HepG2 (cell line): ENCODE data around the gene HIC1. TPM values are rescaled to one million over a fixed set of nuclear protein-coding genes. Genes with fewer than 3 reads are reported as not detected.

ENCODE experiments used
- CENPBD1 ChIP-seq: sonication (generic); formaldehyde crosslinking; IDR thresholded peaks from 2 replicates; pipeline ENCODE4 v1.8.0; 2022; ENCODE audit warnings: missing genetic modification reagents, low read depth, mild to moderate bottlenecking, borderline replicate concordance
- DNMT3B ChIP-seq: conservative IDR thresholded peaks from 2 replicates; pipeline ENCODE4 v1.6.1; 2016; ENCODE audit warnings: missing biosample characterization, control low read depth
- FLYWCH1 ChIP-seq: sonication (generic); formaldehyde crosslinking; IDR thresholded peaks from 2 replicates; pipeline ENCODE4 v1.8.1; 2023; ENCODE audit warnings: mild to moderate bottlenecking, missing genetic modification reagents
- FOSL2 ChIP-seq: sonication (generic); formaldehyde crosslinking; IDR thresholded peaks from 2 replicates; pipeline ENCODE4 v1.4.0; 2020; ENCODE audit warnings: missing genetic modification reagents
- FOXC1 ChIP-seq: sonication (generic); formaldehyde crosslinking; IDR thresholded peaks from 2 replicates; pipeline ENCODE4 v1.8.0; 2022; ENCODE audit warnings: mild to moderate bottlenecking, missing genetic modification reagents, borderline replicate concordance
- FOXK1 ChIP-seq: sonication (generic); formaldehyde crosslinking; IDR thresholded peaks from 2 replicates; pipeline ENCODE4 v1.4.0; 2020; ENCODE audit warnings: low read depth, missing genetic modification reagents, borderline replicate concordance
- GABPB1 ChIP-seq: IDR thresholded peaks from 2 replicates; pipeline ENCODE4 v1.6.1; 2016; ENCODE audit warnings: mild to moderate bottlenecking, missing genetic modification reagents, moderate library complexity, missing compliant biosample characterization
- HDAC2 ChIP-seq: sonication (generic); formaldehyde crosslinking; IDR thresholded peaks from 2 replicates; pipeline ENCODE4 v1.4.0; 2020; ENCODE audit warnings: missing genetic modification reagents
- HOXA3 ChIP-seq: sonication (generic); formaldehyde crosslinking; IDR thresholded peaks from 2 replicates; pipeline ENCODE4 v1.5.0; 2020; ENCODE audit warnings: missing genetic modification reagents
- MAX ChIP-seq: IDR thresholded peaks from 2 replicates; pipeline ENCODE4 v1.6.1; 2012; ENCODE audit warnings: inconsistent platforms
- MTA3 ChIP-seq: sonication (generic); formaldehyde crosslinking; IDR thresholded peaks from 2 replicates; pipeline ENCODE4 v1.4.0; 2020; ENCODE audit warnings: missing genetic modification reagents
- REST ChIP-seq, 2 experiments: IDR thresholded peaks; 2 replicates each; pipeline ENCODE4 v1.6.1; 2011 to 2012; ENCODE audit warnings: low read length in 2 of 2, borderline replicate concordance in 1 of 2, low read depth in 1 of 2, mild to moderate bottlenecking in 1 of 2, moderate library complexity in 1 of 2
- SIX1 ChIP-seq: sonication (generic); formaldehyde crosslinking; IDR thresholded peaks from 2 replicates; pipeline ENCODE4 v1.4.0; 2020; ENCODE audit warnings: missing genetic modification reagents, borderline replicate concordance
- SMAD9 ChIP-seq: sonication (generic); formaldehyde crosslinking; IDR thresholded peaks from 2 replicates; pipeline ENCODE4 v1.5.1; 2020; ENCODE audit warnings: mild to moderate bottlenecking, missing genetic modification reagents
- STAT5B ChIP-seq: sonication (generic); formaldehyde crosslinking; IDR thresholded peaks from 2 replicates; pipeline ENCODE4 v1.4.0; 2020; ENCODE audit warnings: missing genetic modification reagents
- TCF7 ChIP-seq: sonication (generic); IDR thresholded peaks from 2 replicates; pipeline ENCODE4 v1.6.1; 2016; ENCODE audit warnings: antibody characterized with exemption, low read depth
- YEATS4 ChIP-seq: sonication (generic); formaldehyde crosslinking; IDR thresholded peaks from 2 replicates; pipeline ENCODE4 v1.4.0; 2020; ENCODE audit warnings: missing genetic modification reagents, borderline replicate concordance
- ZFYVE20 ChIP-seq: sonication (generic); formaldehyde crosslinking; IDR thresholded peaks from 2 replicates; pipeline ENCODE4 v1.8.0; 2023; ENCODE audit warnings: low read depth, mild to moderate bottlenecking, moderate library complexity, missing genetic modification reagents, borderline replicate concordance
- ZNF350 ChIP-seq: sonication (generic); formaldehyde crosslinking; IDR thresholded peaks from 2 replicates; pipeline ENCODE4 v1.4.0; 2020; ENCODE audit warnings: mild to moderate bottlenecking, low read depth, missing genetic modification reagents, borderline replicate concordance
- ZNF777 ChIP-seq: sonication (generic); formaldehyde crosslinking; IDR thresholded peaks from 2 replicates; pipeline ENCODE4 v1.4.0; 2020; ENCODE audit warnings: missing genetic modification reagents
- polyA plus RNA-seq, 8 experiments: library from polyadenylated mRNA; depleted of rRNA in 3 of 8; stranded (reverse) in 7 of 8; unstranded in 1 of 8; fragments of >200 nt; fragmentation: Illumina TruSeq in 4 of 8; extraction: Trizol in 4 of 8; gene quantifications; 2 replicates each; pipeline versions ENCODE4 v1.2.1 to v1.2.3, GENCODE V29; 2011 to 2016; ENCODE audit warnings: low read depth in 4 of 8, missing spikeins in 1 of 8, mixed read lengths in 1 of 8; ENCODE audit not compliant: insufficient read depth in 1 of 8
- total RNA-seq, 5 experiments: library from RNA; depleted of rRNA; stranded (reverse); fragments of >200 nt; fragmentation: Illumina TruSeq; extraction: Trizol; gene quantifications; 2 replicates each; pipeline ENCODE4 v1.2.3, GENCODE V29; 2016; ENCODE audit warnings: low read depth in 1 of 5

The HIC1 gene
- total and polyA plus RNA-seq, 2 of the 13 experiments (the other 11 are each of a cell fraction or from before 2014, with no cell fraction given), result 0.04 to 0.31 TPM

- peak; percentile 66 for TF ChIP-seq MAX
- TF ChIP-seq REST (IDR thresholded peaks at IDR 0.05; ENCODE audit: borderline replicate concordance in 1 of 2, low read depth in 1 of 2, low read length in 2 of 2), result peak; percentile 35 to 86
- TF ChIP-seq DNMT3B (CRISPR knock-in tag), result no peak
- TF ChIP-seq TCF7, result no peak
- TF ChIP-seq HDAC2 (CRISPR knock-in tag), result no peak
- no peak for TF ChIP-seq SIX1 (CRISPR knock-in tag)
- TF ChIP-seq FOSL2 (CRISPR knock-in tag), result peak; percentile 8; the same call in 1 of the 2 replicates
- no peak for TF ChIP-seq MTA3 (CRISPR knock-in tag)
- no peak for TF ChIP-seq FOXC1 (CRISPR knock-in tag)
- peak; percentile 93 for TF ChIP-seq HOXA3 (CRISPR knock-in tag)
- TF ChIP-seq ZNF350 (CRISPR knock-in tag), result no peak
- no peak for TF ChIP-seq FLYWCH1 (CRISPR knock-in tag)
- TF ChIP-seq SMAD9, result no peak
- TF ChIP-seq STAT5B (CRISPR knock-in tag), result no peak
- TF ChIP-seq YEATS4 (CRISPR knock-in tag), result peak; percentile 45
- no peak for TF ChIP-seq ZFYVE20
- peak; percentile 52 for TF ChIP-seq ZNF777 (CRISPR knock-in tag)
- peak; percentile 16; the same call in 1 of the 2 replicates for TF ChIP-seq FOXK1 (CRISPR knock-in tag)
- peak; percentile 89 for TF ChIP-seq GABPB1
- TF ChIP-seq CENPBD1, result no peak
Measured at GRCh38 chr17:2050300-2051060, 4.4 kb upstream of the HIC1 start (continued).
